Mucosa of descending colon (tissue), 3 donors: ENCODE data around the gene ANKRD13D. TPM values are rescaled to one million over a fixed set of nuclear protein-coding genes. Genes with fewer than 3 reads are reported as not detected.

ENCODE experiments used
- ATAC-seq: fragments of 200-7000 bp; cut with Tn5 transposase; one replicate; pipeline ENCODE4 v1.9.1; 2020; ENCODE audit warnings: mild to moderate bottlenecking, moderate library complexity
- DNase-seq, 3 donors: peaks; one replicate each; pipeline ENCODE4 v3.0.0-alpha.2; 2020
- H3K36me3 ChIP-seq: fragments of 200-600 bp; one replicate; pipeline ENCODE4 v1.8.0; 2021; ENCODE audit warnings: low read depth, mild to moderate bottlenecking
- H3K4me1 ChIP-seq: fragments of 200-600 bp; one replicate; pipeline ENCODE4 v1.8.0; 2021; ENCODE audit warnings: low read depth, mild to moderate bottlenecking
- H3K4me3 ChIP-seq: fragments of 200-600 bp; one replicate; pipeline ENCODE4 v1.8.0; 2021; ENCODE audit warnings: mild to moderate bottlenecking
- H3K9me3 ChIP-seq: fragments of 200-600 bp; one replicate; pipeline ENCODE4 v1.8.0; 2021; ENCODE audit warnings: mild to moderate bottlenecking
- CTCF ChIP-seq: fragments of 200-600 bp; IDR thresholded peaks from one replicate; pipeline ENCODE4 v1.8.0; 2022; ENCODE audit warnings: antibody characterized with exemption, mild to moderate bottlenecking
- intact Hi-C, 2 donors: fragments of 100-400 bp; cut with DNase I in 1 of 2; cut with micrococcal nuclease in 1 of 2; formaldehyde crosslinking; loops; one replicate each; pipeline versions ENCODE4 v1.11.0 to v1.11.1; 2022; cut with DNase I, micrococcal nuclease
- total RNA-seq, 3 donors: library from RNA; stranded (reverse); fragmentation: NEBNext Ultra II Directional in 2 of 3; extraction: Animal tissue kit (Norgen Biotek cat#: 25700) in 2 of 3; gene quantifications; one replicate each; pipeline versions ENCODE4 v1.2.1 to v1.2.4, GENCODE V29; 2021 to 2023
- donor health status: DM: no; HTN: no; CAD: no; lungs with moderate emphysema.
- donor health status: DM: no; HTN: no; CAD: no.
- donor health status: DM: no; HTN: yes; CAD: no.

The ANKRD13D gene
- total RNA-seq, 3 donors from 2014 or later, result 20.0 to 46.3 (median 26.7) TPM

GRCh38 chr11:67262731-67263675 lies 26.1 kb upstream of the ANKRD13D start:
- Histone ChIP-seq H3K36me3 (no peaks in the 10 kb centered on the region), H3K4me1 (peaks cover 34% of the 10 kb centered on the region), H3K9me3 (no peaks in the 10 kb centered on the region), H3K4me3 (no peak overlapping the region)
- intact Hi-C loops, result loop anchor here in 1 of 2 donors (5.0 kb wide), 1 partner anchor 64 kb away; no protein-coding TSS in a partner anchor
- peak; percentile 71 for TF ChIP-seq CTCF
- ATAC-seq (peak; percentile 63), DNase-seq (peak; percentile 83 to 90 (median 90))

GRCh38 chr11:67264260-67264659 lies 24.8 kb upstream of the ANKRD13D start:
- DNase-seq (no peak), ATAC-seq (no peak)
- TF ChIP-seq CTCF, result no peak
- intact Hi-C loops, result loop anchor here in 1 of 2 donors (5.0 kb wide), 1 partner anchor 63 kb away; no protein-coding TSS in a partner anchor
- Histone ChIP-seq H3K4me1 (peaks cover 47% of the 10 kb centered on the region), H3K36me3 (no peaks in the 10 kb centered on the region), H3K9me3 (no peaks in the 10 kb centered on the region), H3K4me3 (no peak overlapping the region)

DNA sequence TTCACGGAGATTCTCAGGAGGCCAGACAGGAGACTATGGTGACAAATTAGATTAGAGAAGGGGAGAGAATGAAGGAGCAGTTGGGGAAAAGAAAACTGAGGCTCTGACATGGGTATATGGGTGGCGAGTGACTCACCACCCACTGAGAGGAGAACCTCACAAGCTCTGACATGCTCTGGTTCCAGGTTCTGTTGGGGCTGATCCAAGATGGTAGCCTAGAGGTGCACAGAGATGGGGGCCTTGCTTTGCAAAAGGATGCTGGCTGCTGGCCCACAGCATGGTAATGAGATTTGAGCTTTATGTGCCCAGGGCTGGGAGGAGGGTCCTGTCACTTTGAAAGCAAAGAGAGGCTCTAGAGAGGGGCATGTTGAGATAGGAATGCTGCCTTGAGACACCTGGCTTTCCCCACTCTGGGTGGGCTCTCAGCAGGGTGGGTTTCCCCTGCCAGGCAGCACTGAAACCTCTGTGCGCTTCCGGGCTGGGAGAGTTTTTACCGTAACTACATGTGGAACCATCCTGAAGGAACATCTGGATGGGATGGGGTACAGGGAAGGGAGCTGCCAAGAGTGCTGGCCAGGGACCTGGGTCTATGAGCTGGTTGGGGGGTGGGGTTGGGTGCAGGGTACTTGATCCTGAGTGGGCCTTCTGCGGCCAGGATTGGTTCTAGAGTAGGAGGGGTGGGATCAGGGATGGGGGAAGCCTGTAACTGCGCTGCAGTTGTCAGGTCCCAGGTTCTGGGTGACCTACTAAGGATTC lies 24.0 kb upstream of the ANKRD13D start:
- DNase-seq, result peak in 1 of 3 donors; percentile 56
- intact Hi-C loops, result loop anchor here in 1 of 2 donors (5.0 kb wide), 2 partner anchors 52 to 62 kb away; no protein-coding TSS in a partner anchor
- no peaks in the 10 kb centered on the region for H3K9me3 ChIP-seq
- no peaks in the 10 kb centered on the region for H3K36me3 ChIP-seq
- no peak for TF ChIP-seq CTCF
- no peak for ATAC-seq
- H3K4me3 ChIP-seq, result no peak overlapping the region
- peaks cover 55% of the 10 kb centered on the region for H3K4me1 ChIP-seq

GRCh38 chr11:67265633-67266448 lies 23.3 kb upstream of the ANKRD13D start:
- Histone ChIP-seq H3K4me1 (peaks cover 62% of the 10 kb centered on the region), H3K36me3 (no peaks in the 10 kb centered on the region), H3K9me3 (no peaks in the 10 kb centered on the region), H3K4me3 (no peak overlapping the region)
- TF ChIP-seq CTCF, result peak; percentile 74
- DNase-seq, result peak; percentile 84 to 91 (median 86)
- ATAC-seq, result peak; percentile 60
- intact Hi-C loops, result loop anchor here in 1 of 2 donors (5.0 kb wide), 1 partner anchor 51 kb away; no protein-coding TSS in a partner anchor
